ENCODE data around the gene HYI. TPM values are rescaled to one million over a fixed set of nuclear protein-coding genes. Genes with fewer than 3 reads are reported as not detected.

The HYI gene
- total and polyA plus RNA-seq, 4 donors: 26.9 to 34.9 (median 29.8) TPM

DNA sequence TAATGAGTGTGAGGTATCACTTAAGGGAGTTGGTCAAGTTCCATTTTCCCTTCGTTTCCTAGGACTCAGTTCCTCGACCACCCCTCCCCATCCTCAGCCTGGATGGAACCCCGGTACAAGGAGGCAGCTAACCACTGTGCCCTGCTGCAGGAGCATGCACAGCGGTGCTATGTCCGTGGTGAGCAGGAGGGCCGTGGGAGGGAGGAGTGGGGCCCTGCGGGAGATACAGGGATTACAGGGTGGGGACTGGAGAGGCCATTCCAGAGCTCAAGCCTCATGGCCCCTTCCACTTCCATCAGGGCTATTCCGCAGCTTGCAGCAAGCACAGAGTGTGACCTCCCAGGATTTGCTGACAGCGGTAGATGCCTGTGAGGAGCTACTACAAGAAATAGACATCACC lies 25.8 kb downstream of the HYI start:
- Histone ChIP-seq H3K4me3 (ENCODE audit: low read depth in 1 of 3, low read length in 3 of 3) (no peak overlapping the region), H3K9me3 (ENCODE audit: control insufficient read depth in 4 of 4, low read length in 3 of 4) (no peaks in the 10 kb centered on the region), H3K36me3 (ENCODE audit: control insufficient read depth in 4 of 4, insufficient read depth in 3 of 4, low read depth in 1 of 4, low read length in 3 of 4) (peaks cover 26 to 89% (median 64%) of the 10 kb centered on the region in 4 donors), H3K27me3 (ENCODE audit: control insufficient read depth in 4 of 4, insufficient read depth in 4 of 4, low read length in 3 of 4) (no peaks in the 10 kb centered on the region), H3K9ac (ENCODE audit: low read depth in 1 of 2, low read length in 2 of 2) (no peak overlapping the region), H3K4me1 (ENCODE audit: control insufficient read depth in 4 of 4, insufficient read depth in 4 of 4, low read length in 3 of 4) (no peaks in the 10 kb centered on the region), H3K27ac (ENCODE audit: low read depth in 1 of 2, low read length in 2 of 2) (no peak overlapping the region)
- no peak for DNase-seq (ENCODE audit: low spot score)
- 97% methylated on average over 9 of the region's 9 CpGs for WGBS
- TF ChIP-seq TAF1 (conservative IDR thresholded peaks at IDR 0.05) (no peak), GABPA (IDR thresholded peaks at IDR 0.05 in 1 of 2, conservative IDR thresholded peaks at IDR 0.05 in 1 of 2) (no peak), RAD21 (IDR thresholded peaks at IDR 0.05) (no peak), HNF4A (conservative IDR thresholded peaks at IDR 0.05) (no peak), SP1 (IDR thresholded peaks at IDR 0.05) (no peak), NR2F2 (IDR thresholded peaks at IDR 0.05) (no peak), EGR1 (IDR thresholded peaks at IDR 0.05; ENCODE audit: low read depth in 2 of 2) (no peak), JUND (IDR thresholded peaks at IDR 0.05) (no peak), RXRA (IDR thresholded peaks at IDR 0.05) (no peak), HNF4G (IDR thresholded peaks at IDR 0.05) (no peak), FOXA2 (IDR thresholded peaks at IDR 0.05) (no peak)
- TF ChIP-seq, protein P1, sequence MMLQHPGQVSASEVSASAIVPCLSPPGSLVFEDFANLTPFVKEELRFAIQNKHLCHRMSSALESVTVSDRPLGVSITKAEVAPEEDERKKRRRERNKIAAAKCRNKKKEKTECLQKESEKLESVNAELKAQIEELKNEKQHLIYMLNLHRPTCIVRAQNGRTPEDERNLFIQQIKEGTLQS (IDR thresholded peaks at IDR 0.05): no peak
- TF ChIP-seq, protein P2, sequence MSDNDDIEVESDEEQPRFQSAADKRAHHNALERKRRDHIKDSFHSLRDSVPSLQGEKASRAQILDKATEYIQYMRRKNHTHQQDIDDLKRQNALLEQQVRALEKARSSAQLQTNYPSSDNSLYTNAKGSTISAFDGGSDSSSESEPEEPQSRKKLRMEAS (IDR thresholded peaks at IDR 0.05): no peak
- TF ChIP-seq, protein P3, sequence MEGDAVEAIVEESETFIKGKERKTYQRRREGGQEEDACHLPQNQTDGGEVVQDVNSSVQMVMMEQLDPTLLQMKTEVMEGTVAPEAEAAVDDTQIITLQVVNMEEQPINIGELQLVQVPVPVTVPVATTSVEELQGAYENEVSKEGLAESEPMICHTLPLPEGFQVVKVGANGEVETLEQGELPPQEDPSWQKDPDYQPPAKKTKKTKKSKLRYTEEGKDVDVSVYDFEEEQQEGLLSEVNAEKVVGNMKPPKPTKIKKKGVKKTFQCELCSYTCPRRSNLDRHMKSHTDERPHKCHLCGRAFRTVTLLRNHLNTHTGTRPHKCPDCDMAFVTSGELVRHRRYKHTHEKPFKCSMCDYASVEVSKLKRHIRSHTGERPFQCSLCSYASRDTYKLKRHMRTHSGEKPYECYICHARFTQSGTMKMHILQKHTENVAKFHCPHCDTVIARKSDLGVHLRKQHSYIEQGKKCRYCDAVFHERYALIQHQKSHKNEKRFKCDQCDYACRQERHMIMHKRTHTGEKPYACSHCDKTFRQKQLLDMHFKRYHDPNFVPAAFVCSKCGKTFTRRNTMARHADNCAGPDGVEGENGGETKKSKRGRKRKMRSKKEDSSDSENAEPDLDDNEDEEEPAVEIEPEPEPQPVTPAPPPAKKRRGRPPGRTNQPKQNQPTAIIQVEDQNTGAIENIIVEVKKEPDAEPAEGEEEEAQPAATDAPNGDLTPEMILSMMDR (IDR thresholded peaks at IDR 0.05; ENCODE audit: low read depth, low read length, missing input control): no peak
- TF ChIP-seq, protein P4, sequence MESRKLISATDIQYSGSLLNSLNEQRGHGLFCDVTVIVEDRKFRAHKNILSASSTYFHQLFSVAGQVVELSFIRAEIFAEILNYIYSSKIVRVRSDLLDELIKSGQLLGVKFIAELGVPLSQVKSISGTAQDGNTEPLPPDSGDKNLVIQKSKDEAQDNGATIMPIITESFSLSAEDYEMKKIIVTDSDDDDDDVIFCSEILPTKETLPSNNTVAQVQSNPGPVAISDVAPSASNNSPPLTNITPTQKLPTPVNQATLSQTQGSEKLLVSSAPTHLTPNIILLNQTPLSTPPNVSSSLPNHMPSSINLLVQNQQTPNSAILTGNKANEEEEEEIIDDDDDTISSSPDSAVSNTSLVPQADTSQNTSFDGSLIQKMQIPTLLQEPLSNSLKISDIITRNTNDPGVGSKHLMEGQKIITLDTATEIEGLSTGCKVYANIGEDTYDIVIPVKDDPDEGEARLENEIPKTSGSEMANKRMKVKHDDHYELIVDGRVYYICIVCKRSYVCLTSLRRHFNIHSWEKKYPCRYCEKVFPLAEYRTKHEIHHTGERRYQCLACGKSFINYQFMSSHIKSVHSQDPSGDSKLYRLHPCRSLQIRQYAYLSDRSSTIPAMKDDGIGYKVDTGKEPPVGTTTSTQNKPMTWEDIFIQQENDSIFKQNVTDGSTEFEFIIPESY (IDR thresholded peaks at IDR 0.05): no peak
- TF ChIP-seq, protein P5, sequence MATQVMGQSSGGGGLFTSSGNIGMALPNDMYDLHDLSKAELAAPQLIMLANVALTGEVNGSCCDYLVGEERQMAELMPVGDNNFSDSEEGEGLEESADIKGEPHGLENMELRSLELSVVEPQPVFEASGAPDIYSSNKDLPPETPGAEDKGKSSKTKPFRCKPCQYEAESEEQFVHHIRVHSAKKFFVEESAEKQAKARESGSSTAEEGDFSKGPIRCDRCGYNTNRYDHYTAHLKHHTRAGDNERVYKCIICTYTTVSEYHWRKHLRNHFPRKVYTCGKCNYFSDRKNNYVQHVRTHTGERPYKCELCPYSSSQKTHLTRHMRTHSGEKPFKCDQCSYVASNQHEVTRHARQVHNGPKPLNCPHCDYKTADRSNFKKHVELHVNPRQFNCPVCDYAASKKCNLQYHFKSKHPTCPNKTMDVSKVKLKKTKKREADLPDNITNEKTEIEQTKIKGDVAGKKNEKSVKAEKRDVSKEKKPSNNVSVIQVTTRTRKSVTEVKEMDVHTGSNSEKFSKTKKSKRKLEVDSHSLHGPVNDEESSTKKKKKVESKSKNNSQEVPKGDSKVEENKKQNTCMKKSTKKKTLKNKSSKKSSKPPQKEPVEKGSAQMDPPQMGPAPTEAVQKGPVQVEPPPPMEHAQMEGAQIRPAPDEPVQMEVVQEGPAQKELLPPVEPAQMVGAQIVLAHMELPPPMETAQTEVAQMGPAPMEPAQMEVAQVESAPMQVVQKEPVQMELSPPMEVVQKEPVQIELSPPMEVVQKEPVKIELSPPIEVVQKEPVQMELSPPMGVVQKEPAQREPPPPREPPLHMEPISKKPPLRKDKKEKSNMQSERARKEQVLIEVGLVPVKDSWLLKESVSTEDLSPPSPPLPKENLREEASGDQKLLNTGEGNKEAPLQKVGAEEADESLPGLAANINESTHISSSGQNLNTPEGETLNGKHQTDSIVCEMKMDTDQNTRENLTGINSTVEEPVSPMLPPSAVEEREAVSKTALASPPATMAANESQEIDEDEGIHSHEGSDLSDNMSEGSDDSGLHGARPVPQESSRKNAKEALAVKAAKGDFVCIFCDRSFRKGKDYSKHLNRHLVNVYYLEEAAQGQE (IDR thresholded peaks at IDR 0.05): no peak

DNA sequence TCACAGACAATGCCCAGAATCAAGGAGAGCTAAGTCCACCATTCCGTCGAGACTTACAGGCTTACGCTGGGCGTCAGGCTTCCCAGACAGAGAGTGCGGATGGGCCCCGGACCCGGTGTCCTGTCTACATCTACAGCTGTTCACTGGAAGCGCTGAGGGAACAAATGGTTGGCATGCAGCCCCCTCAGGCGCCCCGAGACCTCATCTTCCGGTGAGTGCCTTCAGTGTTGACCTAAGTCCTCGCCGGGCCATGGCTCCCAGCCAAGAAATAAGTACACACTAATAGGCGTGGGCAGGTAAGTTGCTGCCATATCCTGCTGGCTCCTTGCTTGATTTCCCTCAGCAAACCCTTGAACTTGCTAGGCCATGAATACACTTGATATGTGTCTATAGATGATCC lies 26.2 kb downstream of the HYI start:
- TF ChIP-seq JUND (IDR thresholded peaks at IDR 0.05) (no peak), GABPA (IDR thresholded peaks at IDR 0.05 in 1 of 2, conservative IDR thresholded peaks at IDR 0.05 in 1 of 2) (no peak)
- no peaks in the 10 kb centered on the region for H3K27me3 ChIP-seq (ENCODE audit: control insufficient read depth in 4 of 4, insufficient read depth in 4 of 4, low read length in 3 of 4)

More for the DNA sequence above, 26.2 kb downstream of the HYI start:
- Histone ChIP-seq H3K4me3 (ENCODE audit: low read depth in 1 of 3, low read length in 3 of 3) (no peak overlapping the region), H3K4me1 (ENCODE audit: control insufficient read depth in 4 of 4, insufficient read depth in 4 of 4, low read length in 3 of 4) (no peaks in the 10 kb centered on the region), H3K36me3 (ENCODE audit: control insufficient read depth in 4 of 4, insufficient read depth in 3 of 4, low read depth in 1 of 4, low read length in 3 of 4) (peaks cover 28 to 88% (median 60%) of the 10 kb centered on the region in 4 donors), H3K9ac (ENCODE audit: low read depth in 1 of 2, low read length in 2 of 2) (no peak overlapping the region), H3K27ac (ENCODE audit: low read depth in 1 of 2, low read length in 2 of 2) (no peak overlapping the region), H3K9me3 (ENCODE audit: control insufficient read depth in 4 of 4, low read length in 3 of 4) (no peaks in the 10 kb centered on the region)
- 71% methylated on average over 14 of the region's 14 CpGs for WGBS
- DNase-seq (ENCODE audit: low spot score): no peak

Data from liver (tissue), 9 donors.